Heart left ventricle (tissue), 13 donors: Measurements from ENCODE around the gene KRT20.

ENCODE experiments used
- CTCF ChIP-seq, 12 donors: fragments of 200-600 bp; sonication (generic) in 4 of 12; IDR thresholded peaks; one replicate each; pipeline versions ENCODE4 v1.5.0 to v1.8.0; 2018 to 2022; ENCODE audit warnings: antibody characterized with exemption in 12 of 12, mild to moderate bottlenecking in 5 of 12
- POLR2A ChIP-seq, 2 donors: fragments of 450-650 bp; IDR thresholded peaks; one replicate each; pipeline ENCODE4 v1.6.1; 2017; ENCODE audit warnings: antibody characterized with exemption in 2 of 2, mild to moderate bottlenecking in 2 of 2, moderate library complexity in 2 of 2
- donor health status: ischemic (EF 13 %, LVEDD 7.1; RV severe dilation, severe dysfunction).
- donor health status: DM: no; HTN: yes; CAD: no.
- donor health status: DM: no; HTN: no; CAD: no.
- donor health status: ischemic (EF 25% LVEDD 6.9; RV normal size, moderate dysfunction).
- donor health status: ischemic (EF 25% LVEDD 5.7; RV mildly dilated, moderate dysfunction).
- donor health status: ischemic (EF 35%, LVEDD 5.7; RV mildly dilated, moderate dysfunction).
- donor health status: nonischemic (EF 11% LVEDD 7.7; RV severe dilation, severe dysfunction).
- donor health status: DM: yes; HTN: yes; CAD: no.
- donor health status: PGD.
- donor health status: ischemic (EF 29% LVEDD 5.4; RV normal size, mild dysfunction).
- donor health status: nonischemic (EF 23%, LVEDD 6.1; RV moderate dilation, normal function).

- TF ChIP-seq CTCF (IDR thresholded peaks at IDR 0.05) (no peak), POLR2A (IDR thresholded peaks at IDR 0.05) (no peak)
Measured at GRCh38 chr17:40886090-40886489, 1.0 kb upstream of the KRT20 start.
